ENCODE data around the gene SPANXN5.
"Not testable (repeated sequence)": the region's sequence is repeated elsewhere in the genome, so short reads cannot be mapped to it uniquely, and the experiment has no call there.

The SPANXN5 gene, protein sequence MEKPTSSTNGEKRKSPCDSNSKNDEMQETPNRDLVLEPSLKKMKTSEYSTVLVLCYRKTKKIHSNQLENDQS

DNA sequence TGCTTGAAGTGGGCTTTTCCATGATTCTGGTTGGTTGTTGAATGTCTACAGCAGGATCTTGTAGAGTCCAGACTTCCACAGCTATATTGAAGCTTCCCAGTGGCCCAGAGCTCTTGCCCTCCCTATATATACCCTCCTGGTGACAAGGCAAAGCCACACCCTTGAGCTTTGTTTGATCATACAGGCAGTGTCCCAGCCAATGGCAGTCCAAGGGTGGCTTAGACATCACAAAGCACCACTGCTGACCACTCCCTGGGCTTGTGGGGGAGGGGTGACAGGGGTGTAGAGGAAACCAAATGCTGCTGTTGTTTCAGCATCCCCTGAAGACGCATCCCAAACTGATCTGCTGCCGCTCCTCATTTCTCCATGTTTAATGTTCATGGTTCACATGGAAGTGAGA lies at the start of gene SPANXN5:
SPANXN5 (minus strand) TSS at position 101 of the 400 bp plus-strand sequence; CDS start at position 22, 79 bp downstream.
- not testable (repeated sequence) for DNase-seq

GRCh38 chrX:52843619-52844018 lies 46.4 kb upstream of the SPANXN5 start:
- DNase-seq: not testable (repeated sequence)

DNA sequence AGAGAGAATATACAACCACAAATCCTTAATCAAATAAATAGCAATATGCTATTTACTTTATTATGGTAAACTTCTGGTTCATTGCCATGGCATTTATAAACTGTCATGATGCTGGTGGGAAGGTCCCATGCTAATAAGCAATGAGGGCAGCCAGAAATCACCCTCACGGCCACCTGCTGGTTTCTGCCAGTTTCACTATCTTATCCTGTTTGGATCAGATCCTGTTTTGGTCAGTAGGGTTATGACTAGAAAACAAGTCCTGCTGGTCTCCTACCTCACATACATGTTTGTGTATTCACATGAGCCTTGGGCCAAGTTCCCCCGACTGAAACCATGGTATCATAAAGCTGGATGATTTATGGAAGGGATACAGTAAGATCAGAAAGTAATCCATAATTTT lies 41.9 kb upstream of the SPANXN5 start:
- no peak for DNase-seq

DNA sequence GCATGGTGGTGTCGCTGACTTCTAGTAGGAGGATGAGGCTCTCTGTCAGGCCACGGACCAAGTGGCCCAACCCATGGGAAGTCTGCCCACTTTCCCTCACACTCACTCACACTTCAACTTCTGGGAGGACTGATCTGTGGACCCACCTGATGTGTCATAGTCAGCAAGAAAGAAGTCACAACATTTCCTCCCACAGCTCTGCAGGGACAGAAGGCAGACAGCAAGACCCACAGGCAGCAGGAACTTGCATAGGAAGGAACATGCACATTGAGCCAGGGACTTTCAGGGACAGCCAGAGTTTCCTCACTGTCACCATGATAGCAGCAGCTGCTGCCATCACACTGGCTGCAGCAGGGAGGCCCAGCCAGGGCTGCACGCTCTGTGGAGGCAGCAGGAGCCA lies 33.3 kb upstream of the SPANXN5 start:
- no peak for DNase-seq

DNA sequence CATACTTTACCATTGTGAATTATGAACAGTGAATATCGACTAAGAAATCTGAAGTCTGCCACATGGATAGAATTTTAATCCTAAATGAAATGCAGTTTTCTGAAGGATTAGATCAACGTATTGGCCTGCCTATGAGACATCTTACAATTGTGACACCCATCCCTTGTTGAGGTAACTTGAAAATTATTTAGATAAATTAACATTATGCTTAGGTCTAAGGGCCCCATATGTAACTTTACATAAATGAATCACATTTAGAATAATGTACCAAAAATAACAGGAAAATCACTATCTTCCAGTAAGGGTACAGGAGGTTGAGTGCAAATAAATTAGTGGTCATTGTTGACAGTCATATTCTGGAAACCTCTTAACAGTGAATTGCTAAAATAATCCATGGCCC lies 27.4 kb upstream of the SPANXN5 start:
- no peak for DNase-seq

GRCh38 chrX:52821079-52821760 lies 24.0 kb upstream of the SPANXN5 start:
- DNase-seq: no peak

GRCh38 chrX:52819788-52820187 lies 22.6 kb upstream of the SPANXN5 start:
- DNase-seq: no peak

DNA sequence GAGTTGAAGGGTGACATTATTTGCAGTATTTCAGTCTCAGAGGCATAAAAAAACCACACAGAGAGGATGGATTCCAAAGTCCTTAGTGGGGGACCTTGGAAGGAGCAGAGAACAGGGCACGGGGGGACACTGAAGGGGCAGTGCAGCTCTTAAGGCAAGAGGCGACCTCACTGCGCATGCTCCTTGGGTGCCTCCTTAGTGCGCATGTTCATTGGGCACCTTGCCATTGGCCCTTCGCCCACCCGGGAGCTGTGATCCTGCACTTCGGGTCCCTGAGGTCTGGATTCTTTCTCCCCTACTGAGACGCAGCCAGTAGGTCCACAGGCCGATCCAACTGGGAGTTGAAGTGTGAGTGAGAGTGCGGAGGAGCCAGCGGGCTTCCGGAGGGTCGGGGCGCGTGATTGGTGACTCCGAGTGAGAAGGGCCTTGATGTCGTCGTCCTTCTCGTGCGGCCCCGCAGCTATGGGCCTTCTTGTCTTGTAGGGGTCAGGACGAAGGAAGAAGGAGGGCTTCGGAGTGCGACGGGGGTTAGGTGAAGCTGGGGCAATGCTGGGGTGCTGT lies 13.9 kb upstream of the SPANXN5 start, which contains the start of gene XAGE5:
XAGE5 (plus strand) TSS at position 223 of the 561 bp plus-strand sequence. CDS start 1,280 bp downstream, outside the sequence.
- DNase-seq: no peak

DNA sequence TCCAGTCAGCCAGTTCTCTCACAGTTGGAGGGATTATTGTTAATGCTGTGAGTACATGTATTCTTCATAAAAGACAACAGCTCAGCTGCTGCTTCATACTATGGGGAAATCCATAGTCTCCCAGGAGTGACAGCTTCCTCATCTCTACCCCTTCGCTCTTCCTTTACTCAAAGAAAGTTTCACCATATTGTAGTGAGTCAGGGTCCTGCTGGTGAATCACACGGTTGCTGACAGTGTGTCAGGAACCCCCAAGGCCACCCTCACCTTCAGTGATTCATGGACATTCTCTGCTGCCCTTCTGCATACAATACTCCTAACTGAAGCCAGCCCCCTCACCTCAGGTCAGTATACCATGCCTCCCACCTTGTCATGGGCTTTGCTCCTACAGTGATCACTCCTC lies 7.6 kb upstream of the SPANXN5 start:
- DNase-seq: not testable (repeated sequence)

GRCh38 chrX:52773504-52773903 lies 23.7 kb downstream of the SPANXN5 start:
- not testable (repeated sequence) for DNase-seq

- DNase-seq: not testable (repeated sequence)
Measured at GRCh38 chrX:52765983-52766382, 31.2 kb downstream of the SPANXN5 start.

DNA sequence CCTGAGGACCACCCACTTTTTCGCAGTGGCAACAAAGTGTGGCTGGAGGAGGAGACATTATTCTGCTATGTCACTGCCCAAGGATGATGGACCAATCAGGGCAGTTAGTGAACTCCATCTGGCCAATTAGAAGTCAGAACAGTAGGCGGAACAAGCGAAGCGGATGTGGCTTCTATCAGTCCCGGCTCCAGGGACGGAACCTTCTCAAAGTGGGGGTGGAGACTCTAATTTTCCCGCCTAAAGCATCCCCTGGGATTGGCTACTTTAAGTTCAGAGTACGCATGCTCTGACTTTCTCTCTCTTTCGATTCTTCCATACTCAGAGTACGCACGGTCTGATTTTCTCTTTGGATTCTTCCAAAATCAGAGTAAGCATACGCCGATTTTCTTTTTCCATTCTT lies 46.3 kb downstream of the SPANXN5 start, which contains the start of gene SSX2B:
SSX2B (plus strand) TSS at position 301 of the 400 bp plus-strand sequence. CDS start 1,429 bp downstream, outside the sequence.
- not testable (repeated sequence) for DNase-seq
